ENCODE results near the gene DLG2.

GRCh38 chr11:83711106-83711527 is 1916.0 kb downstream of the DLG2 start:
- TF ChIP-seq, protein P1, sequence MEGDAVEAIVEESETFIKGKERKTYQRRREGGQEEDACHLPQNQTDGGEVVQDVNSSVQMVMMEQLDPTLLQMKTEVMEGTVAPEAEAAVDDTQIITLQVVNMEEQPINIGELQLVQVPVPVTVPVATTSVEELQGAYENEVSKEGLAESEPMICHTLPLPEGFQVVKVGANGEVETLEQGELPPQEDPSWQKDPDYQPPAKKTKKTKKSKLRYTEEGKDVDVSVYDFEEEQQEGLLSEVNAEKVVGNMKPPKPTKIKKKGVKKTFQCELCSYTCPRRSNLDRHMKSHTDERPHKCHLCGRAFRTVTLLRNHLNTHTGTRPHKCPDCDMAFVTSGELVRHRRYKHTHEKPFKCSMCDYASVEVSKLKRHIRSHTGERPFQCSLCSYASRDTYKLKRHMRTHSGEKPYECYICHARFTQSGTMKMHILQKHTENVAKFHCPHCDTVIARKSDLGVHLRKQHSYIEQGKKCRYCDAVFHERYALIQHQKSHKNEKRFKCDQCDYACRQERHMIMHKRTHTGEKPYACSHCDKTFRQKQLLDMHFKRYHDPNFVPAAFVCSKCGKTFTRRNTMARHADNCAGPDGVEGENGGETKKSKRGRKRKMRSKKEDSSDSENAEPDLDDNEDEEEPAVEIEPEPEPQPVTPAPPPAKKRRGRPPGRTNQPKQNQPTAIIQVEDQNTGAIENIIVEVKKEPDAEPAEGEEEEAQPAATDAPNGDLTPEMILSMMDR (IDR thresholded peaks at IDR 0.05), result no peak
- TF ChIP-seq POLR2A (IDR thresholded peaks at IDR 0.05), result no peak
